NCI-H524 (cell line): ENCODE data around the gene BARD1.
"Not testable (repeated sequence)": the region's sequence is repeated elsewhere in the genome, so short reads cannot be mapped to it uniquely, and the experiment has no call there.

Source experiments
- DNase-seq, 2 experiments: peaks; one replicate each; lab custom pipeline; 2025; lab: John Stamatoyannopoulos, UW

BARD1 gene

GRCh38 chr2:214808981-214809750 is at the start of gene BARD1:
BARD1 (minus strand) TSS chr2:214809683; CDS start chr2:214809569, 114 bp downstream.
- DNase-seq = peak in 1 of 2 experiments; percentile 72

- no peak for DNase-seq
These were observed 46.7 kb upstream of the BARD1 start for GRCh38 chr2:214856137-214856536.

DNA sequence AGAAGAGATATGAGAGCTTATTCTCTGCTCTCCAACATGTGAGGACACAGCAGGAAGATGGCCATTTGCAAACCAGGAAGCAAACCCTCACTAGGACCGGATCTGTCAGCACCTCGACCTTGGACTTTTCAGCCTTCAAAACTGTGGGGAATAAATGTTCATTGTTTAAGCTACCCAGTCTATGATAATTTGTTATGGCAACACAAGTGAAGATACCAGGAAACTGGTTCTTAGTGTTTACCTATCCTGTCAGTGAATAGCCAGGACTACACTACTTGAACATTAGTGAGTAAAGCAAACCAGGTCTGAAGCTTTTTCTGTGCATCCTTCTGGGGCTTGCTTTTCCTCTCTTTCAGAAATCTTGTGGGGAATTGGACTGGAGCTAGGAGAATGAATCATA is 44.4 kb upstream of the BARD1 start:
- no peak for DNase-seq

DNA sequence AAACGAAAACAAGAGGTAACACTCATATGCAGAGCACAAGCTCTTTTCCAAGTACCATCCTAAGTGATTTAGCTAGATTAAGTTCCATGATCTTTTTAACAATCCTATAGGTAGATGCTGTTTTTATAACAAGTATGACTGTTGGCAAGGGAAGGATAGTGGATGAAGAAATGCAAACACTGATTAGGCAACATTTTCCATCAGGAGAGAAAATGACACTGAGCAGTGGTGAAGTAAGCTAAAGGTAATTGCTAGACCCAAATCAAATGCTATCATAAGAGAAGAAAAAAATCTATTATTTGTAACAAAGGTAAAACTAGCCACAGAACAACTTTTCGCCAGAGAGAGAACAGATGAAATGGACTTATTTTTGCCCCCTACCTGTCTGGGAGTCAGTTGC is 34.3 kb upstream of the BARD1 start:
- no peak for DNase-seq

- no peak for DNase-seq
These were observed 30.0 kb upstream of the BARD1 start for GRCh38 chr2:214839464-214839863.

- DNase-seq = no peak
These were observed 28.0 kb upstream of the BARD1 start for GRCh38 chr2:214837466-214837865.

- no peak for DNase-seq
These were observed 27.1 kb upstream of the BARD1 start for GRCh38 chr2:214836568-214836967.

GRCh38 chr2:214830794-214831346 is 21.4 kb upstream of the BARD1 start:
- DNase-seq = peak in 1 of 2 experiments; percentile 7

- no peak for DNase-seq
These were observed 6.6 kb upstream of the BARD1 start for GRCh38 chr2:214816008-214816533.

DNA sequence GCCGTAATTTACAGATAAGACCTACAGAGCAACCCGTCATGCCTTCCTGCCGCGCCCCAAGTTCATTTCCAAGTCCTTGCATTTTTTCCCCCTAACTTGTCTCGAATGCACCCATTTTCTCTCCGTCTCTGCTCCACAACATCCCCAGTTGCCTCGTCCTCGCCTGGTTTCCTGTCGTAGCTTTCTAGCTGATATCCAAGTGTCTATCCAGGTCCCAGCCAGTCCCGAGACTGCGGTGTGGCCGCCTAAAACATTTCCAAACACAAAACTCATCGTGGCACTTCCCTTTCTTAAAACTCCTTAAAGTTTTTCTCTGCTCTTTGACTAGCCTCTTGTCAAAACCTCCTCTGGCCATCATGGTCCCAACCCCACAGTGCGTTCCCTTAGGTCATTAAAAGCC is 1.2 kb upstream of the BARD1 start:
- DNase-seq = no peak

DNA sequence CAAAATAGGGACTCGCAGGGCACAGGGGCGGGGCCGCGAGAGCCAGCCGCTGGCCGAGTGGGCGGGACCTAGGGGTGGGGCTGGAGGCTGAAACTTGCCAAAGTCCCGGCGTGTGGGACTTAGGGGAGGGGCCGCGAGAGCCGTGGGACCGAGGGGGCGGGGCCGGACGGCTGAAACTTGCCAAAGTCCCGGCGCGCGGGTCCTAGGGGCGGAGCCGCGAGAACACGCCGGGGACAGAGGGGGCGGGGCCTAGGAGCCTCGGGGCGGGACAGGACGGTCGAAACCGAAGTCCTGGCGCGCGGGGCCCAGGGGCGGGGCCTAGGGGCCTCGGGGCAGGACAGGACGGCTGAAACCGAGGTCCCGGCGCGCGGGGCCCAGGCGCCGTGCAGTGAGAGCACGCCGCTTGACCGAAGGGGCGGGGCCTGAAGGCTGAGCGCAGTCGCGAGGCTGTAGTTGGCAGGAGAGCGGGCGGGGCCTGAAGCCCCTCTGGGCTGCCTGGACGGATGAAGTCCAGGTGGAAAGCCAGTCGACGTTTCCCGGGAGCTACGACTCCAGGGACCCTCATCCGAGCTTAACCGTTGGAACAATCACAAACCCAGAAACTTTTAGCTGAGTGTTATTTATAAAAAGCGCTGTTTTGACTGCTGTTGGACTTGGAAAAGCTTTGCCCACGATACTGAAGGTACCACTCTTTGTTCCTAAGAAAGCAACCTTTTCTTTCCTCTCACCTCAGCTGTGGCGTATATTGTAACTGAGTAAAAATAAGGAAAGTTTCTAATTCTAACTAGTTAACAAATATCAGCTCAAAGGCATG is 475 bp upstream of the BARD1 start:
- DNase-seq = peak; percentile 93 to 97

GRCh38 chr2:214807653-214808052 is 1.8 kb downstream of the BARD1 start:
- no peak for DNase-seq

- DNase-seq = no peak
These were observed 7.6 kb downstream of the BARD1 start for GRCh38 chr2:214801768-214802397.

DNA sequence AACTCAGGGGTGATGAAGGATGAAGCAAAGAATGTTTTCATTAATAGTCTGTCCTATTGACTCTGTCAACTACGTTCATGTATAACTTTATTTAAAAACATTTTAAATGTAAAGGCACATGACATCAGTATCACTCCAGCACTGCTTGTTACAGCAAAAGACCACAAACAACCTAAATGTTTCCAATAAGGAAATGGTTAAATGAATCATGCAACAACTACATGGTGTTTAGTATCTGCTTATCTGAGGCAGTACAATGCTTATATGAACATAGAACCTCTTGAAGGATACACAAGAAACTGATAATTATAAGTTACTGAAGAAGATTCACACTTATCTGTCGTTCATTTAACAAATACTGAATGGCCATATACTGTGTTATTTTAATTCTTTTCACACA is 8.4 kb downstream of the BARD1 start:
- no peak for DNase-seq

DNA sequence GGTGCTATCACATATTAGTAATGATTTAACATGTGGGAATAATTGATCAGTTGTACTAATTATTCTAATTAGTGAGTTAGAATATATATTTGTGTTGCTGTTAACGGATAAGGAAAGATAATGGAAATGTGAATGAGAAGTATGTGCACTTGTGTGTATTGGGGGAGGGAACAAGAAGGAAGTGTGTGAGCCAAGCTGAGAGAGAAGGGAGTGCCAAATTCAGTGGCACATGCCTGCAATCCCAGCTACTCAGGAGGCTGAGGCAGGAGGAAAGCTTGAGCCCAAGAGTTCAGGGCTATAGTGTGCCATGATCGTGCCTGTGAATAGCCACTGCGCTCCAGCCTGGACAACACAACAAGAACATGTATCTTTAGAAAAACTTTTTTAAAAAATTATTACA is 9.3 kb downstream of the BARD1 start:
- DNase-seq = no peak

- DNase-seq = no peak
These were observed 12.6 kb downstream of the BARD1 start for GRCh38 chr2:214796911-214797310.

DNA sequence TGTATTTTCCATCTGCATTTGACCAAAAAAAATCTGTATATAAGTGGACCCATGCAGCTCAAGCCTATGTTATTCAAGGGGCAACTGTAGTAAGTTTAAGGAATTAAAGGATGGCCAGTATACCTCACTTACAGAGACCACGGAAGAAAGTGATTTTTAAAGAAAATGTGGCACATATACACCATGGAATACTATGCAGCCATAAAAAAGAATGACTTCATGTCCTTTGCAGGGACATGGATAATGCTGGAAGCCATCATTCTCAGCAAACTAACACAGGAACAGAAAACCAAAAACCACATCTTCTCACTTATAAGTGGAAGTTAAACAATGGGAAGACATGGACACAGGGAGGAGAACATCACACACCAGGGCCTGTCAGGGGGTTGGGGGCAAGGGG is 26.3 kb downstream of the BARD1 start:
- DNase-seq = not testable (repeated sequence)

DNA sequence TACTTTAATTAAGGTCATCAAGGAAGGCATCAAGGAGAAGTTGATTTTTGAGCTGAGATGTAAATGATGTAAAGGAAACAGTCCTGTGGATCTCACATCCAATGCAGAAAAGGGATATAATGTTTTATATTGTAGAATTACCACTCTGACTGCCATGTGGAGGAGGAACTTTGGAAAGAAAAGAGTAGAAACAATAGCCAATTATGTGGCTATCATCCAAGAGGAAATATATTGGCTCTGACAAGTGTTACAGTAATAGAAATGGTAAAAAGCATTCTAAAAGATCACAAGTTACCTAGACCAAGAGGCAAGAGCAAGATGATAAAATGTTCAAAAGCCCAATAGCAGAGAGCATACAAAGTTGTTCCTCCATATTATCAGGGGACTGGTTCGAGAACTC is 26.8 kb downstream of the BARD1 start:
- no peak for DNase-seq

GRCh38 chr2:214781226-214781625 is 28.3 kb downstream of the BARD1 start:
- no peak for DNase-seq

DNA sequence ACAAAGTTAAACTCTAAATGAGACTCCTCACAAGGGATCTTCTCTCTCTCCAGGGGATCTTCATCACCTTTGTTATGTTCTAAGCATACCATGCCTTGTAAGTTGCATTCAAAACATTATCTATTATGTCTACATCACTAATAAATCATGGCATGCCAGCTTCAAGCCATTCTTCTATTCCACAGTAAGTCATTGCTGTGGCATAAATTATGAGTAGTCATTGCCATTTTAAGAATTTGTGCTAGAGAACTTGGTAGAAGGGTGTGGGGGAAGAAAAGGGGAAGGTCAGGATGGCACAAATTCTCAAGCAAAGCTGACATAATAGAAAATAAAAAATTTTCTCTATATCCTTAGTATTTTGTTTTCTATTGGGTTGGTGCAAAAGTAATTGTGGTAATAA is 33.5 kb downstream of the BARD1 start:
- no peak for DNase-seq

DNA sequence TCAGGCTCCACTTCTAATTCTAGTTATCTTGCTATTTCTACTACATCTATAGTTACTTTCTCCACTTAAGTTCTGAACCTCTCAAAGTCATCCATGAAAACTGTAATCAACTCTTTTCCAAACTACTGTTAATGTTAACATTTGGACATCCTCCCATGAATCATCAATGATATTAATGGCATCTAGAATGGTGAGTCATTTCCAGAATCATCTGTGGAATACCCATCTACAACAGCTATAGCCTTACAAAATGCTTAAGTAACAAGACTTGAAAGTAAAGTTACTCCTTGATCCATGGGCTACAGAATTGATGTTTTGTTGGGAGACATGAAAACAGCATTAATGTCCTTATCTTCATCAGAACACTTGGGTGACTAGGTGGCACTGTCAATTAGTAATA is 35.4 kb downstream of the BARD1 start:
- DNase-seq = no peak

DNA sequence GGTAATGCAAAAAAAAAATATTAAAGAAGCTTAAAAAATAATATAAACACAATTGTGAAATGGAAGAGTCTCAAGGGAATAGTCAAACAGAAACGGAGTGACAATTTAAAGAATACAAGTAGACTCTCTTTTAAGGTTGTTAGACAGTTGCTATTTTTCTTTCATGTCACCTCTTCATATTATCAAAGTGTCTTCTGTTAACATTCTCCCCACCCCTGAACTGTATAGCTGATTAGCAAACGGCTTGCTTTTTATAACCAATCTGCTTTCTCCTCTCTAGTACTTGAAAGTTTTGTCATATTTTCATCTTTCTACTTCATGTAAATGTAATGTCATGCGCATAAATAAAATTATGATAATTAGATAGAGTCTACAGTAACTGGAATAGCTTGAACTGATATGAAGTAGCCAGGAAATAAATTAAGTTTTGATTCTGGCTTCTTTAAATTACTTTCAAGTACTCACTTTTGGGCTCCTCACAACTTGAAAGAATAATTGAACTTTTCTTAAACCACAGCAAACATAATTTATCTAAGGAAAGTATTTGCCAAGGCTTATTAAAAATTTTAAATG is 37.0 kb downstream of the BARD1 start:
- DNase-seq = no peak
